ENCODE data around the gene TMEM145. TPM values are rescaled to one million over a fixed set of nuclear protein-coding genes. Genes with fewer than 3 reads are reported as not detected.

TMEM145 gene
- total and polyA plus RNA-seq, 9 of the 15 experiments (the other 6 are each of a cell fraction or from before 2014, with no cell fraction given) = 0.80 to 5.5 (median 1.9) TPM; not detected in 3

- TF ChIP-seq SRSF9 (IDR thresholded peaks at IDR 0.05; ENCODE audit: borderline replicate concordance, low read depth, low read length) (no peak), NCOA2 (IDR thresholded peaks at IDR 0.05; ENCODE audit: partially characterized antibody in 2 of 2) (no peak), HOMEZ (CRISPR knock-in tag; IDR thresholded peaks at IDR 0.05) (no peak), HNRNPL (IDR thresholded peaks at IDR 0.05; ENCODE audit: low read depth, low read length) (no peak), ZFP91 (CRISPR knock-in tag; IDR thresholded peaks at IDR 0.05) (no peak), BCOR (IDR thresholded peaks at IDR 0.05) (peak; percentile 93), NCOA6 (IDR thresholded peaks at IDR 0.05) (no peak), FOXM1 (IDR thresholded peaks at IDR 0.05; ENCODE audit: low read depth) (0 out of 2 replicates have a peak, but pooled peaks have one; percentile 35), FOXM1 (CRISPR knock-in tag; IDR thresholded peaks at IDR 0.05; ENCODE audit: low read depth) (no peak), CTCFL (IDR thresholded peaks at IDR 0.05; ENCODE audit: borderline replicate concordance, insufficient read depth, low read depth, low read length, poor library complexity, severe bottlenecking) (no peak), NKRF (IDR thresholded peaks at IDR 0.05; ENCODE audit: borderline replicate concordance) (no peak), CXXC5 (CRISPR knock-in tag; IDR thresholded peaks at IDR 0.05) (no peak), ARNT (IDR thresholded peaks at IDR 0.05) (0 out of 4 replicates have a peak, but pooled peaks of 1 of the 2 experiments have one; percentile 61), ARID4B (CRISPR knock-in tag; IDR thresholded peaks at IDR 0.05) (0 out of 2 replicates have a peak, but pooled peaks have one; percentile 19)
These were observed 11.7 kb downstream of the TMEM145 start (continued) for GRCh38 chr19:42324655-42325307.

All from K562 (cell line).